GM12878 (cell line): ENCODE results near the gene TUT1.

Source experiments
- BRCA1 ChIP-seq: IDR thresholded peaks from 2 replicates; pipeline ENCODE4 v1.6.1; 2011; ENCODE audit warnings: low read depth, low read length, improper control_type of control experiment
- EGR1 ChIP-seq, 2 experiments: IDR thresholded peaks; 1 replicate in 1 of 2; 2 replicates in 1 of 2; pipeline ENCODE4 v1.6.1; 2011 to 2012; ENCODE audit warnings: low read depth in 2 of 2, low read length in 2 of 2, borderline replicate concordance in 1 of 2, mild to moderate bottlenecking in 1 of 2, moderate library complexity in 1 of 2
- EP300 ChIP-seq, 2 experiments: fragments of 150-350 bp in 1 of 2; IDR thresholded peaks; 2 replicates each; pipeline ENCODE4 v1.6.1; 2011 to 2012; ENCODE audit warnings: low read depth in 2 of 2, low read length in 2 of 2, borderline replicate concordance in 1 of 2, improper control_type of control experiment in 1 of 2, inconsistent platforms in 1 of 2; ENCODE audit not compliant: control insufficient read depth in 1 of 2
- EZH2 ChIP-seq: IDR thresholded peaks from 2 replicates; pipeline ENCODE4 v1.6.1; 2012; ENCODE audit warnings: low read depth, mild to moderate bottlenecking, control low read depth, inconsistent platforms, low read length, borderline replicate concordance; ENCODE audit not compliant: control insufficient read depth
- POLR2A ChIP-seq: IDR thresholded peaks from 2 replicates; pipeline ENCODE4 v1.6.1; 2011; ENCODE audit warnings: low read depth, mild to moderate bottlenecking, low read length
- POLR2AphosphoS5 ChIP-seq: IDR thresholded peaks from 2 replicates; pipeline ENCODE4 v1.6.1; 2011; ENCODE audit warnings: mild to moderate bottlenecking, low read length, inconsistent platforms
- SIN3A ChIP-seq: IDR thresholded peaks from 2 replicates; pipeline ENCODE4 v1.6.1; 2012; ENCODE audit warnings: low read depth, low read length, improper control_type of control experiment
- TARDBP ChIP-seq: IDR thresholded peaks from 2 replicates; pipeline ENCODE4 v1.6.1; 2016; ENCODE audit warnings: borderline replicate concordance
- TF ChIP-seq, protein P1 (sequence below), 3 experiments: IDR thresholded peaks in 2 of 3; conservative IDR thresholded peaks in 1 of 3; 2 replicates each; pipeline ENCODE4 v1.5.1; 2011; ENCODE audit warnings: low read depth in 3 of 3, low read length in 3 of 3, mild to moderate bottlenecking in 3 of 3, control low read depth in 2 of 3, moderate library complexity in 2 of 3, inconsistent platforms in 1 of 3, mixed read lengths in 1 of 3; ENCODE audit not compliant: control insufficient read depth in 2 of 3, insufficient read depth in 1 of 3; ENCODE audit errors: extremely low read depth in 1 of 3

DNA sequence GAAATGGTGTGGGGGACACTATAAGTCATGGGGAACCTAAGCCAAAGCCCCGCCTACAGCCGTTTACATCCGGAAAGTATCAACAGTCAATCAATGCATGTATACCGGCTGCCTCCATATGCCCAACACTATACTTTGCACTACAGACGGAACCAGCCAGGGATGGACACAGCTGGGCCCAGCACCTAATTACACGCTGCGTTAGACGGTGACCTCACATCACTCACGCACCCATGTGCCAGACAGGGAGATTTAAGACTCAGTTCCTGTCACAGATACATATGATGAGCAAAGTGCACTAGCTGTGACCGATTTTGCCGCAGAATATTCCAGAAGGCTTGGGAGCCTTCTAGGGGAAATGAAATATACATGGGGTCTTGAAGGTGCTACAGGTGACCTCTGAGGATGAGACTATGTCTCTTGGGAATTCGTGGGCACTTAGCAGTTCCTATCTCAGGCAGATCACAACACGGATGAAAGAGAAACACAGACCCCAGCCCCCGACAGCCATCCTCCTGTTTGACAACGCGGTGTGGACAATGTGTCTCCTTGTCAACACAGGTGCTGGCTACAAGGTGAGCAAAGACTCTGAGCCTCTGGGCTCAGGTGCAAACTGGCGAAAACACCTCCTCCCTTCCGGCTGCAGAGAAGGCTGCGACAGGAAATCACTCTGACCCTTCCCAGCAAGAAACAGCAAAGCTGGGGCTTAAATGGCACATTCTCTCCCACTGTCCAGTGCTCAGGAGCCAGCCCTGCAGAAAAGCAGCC, 52.7 kb downstream of the TUT1 start:
- TF ChIP-seq BRCA1 (no peak), POLR2A (no peak), EZH2 (no peak), SIN3A (no peak), EP300 (IDR thresholded peaks at IDR 0.05; ENCODE audit: borderline replicate concordance in 1 of 2, control insufficient read depth in 1 of 2, low read depth in 2 of 2, low read length in 2 of 2) (no peak), TARDBP (no peak), EGR1 (IDR thresholded peaks at IDR 0.05; ENCODE audit: borderline replicate concordance in 1 of 2, low read depth in 2 of 2, low read length in 2 of 2) (no peak), POLR2AphosphoS5 (no peak)
- TF ChIP-seq, protein P1, sequence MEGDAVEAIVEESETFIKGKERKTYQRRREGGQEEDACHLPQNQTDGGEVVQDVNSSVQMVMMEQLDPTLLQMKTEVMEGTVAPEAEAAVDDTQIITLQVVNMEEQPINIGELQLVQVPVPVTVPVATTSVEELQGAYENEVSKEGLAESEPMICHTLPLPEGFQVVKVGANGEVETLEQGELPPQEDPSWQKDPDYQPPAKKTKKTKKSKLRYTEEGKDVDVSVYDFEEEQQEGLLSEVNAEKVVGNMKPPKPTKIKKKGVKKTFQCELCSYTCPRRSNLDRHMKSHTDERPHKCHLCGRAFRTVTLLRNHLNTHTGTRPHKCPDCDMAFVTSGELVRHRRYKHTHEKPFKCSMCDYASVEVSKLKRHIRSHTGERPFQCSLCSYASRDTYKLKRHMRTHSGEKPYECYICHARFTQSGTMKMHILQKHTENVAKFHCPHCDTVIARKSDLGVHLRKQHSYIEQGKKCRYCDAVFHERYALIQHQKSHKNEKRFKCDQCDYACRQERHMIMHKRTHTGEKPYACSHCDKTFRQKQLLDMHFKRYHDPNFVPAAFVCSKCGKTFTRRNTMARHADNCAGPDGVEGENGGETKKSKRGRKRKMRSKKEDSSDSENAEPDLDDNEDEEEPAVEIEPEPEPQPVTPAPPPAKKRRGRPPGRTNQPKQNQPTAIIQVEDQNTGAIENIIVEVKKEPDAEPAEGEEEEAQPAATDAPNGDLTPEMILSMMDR (IDR thresholded peaks at IDR 0.05 in 2 of 3, conservative IDR thresholded peaks at IDR 0.05 in 1 of 3; ENCODE audit: control insufficient read depth in 2 of 3, extremely low read depth in 1 of 3, insufficient read depth in 1 of 3, low read depth in 3 of 3, low read length in 3 of 3) = no peak
